NCI-H69 (cell line): ENCODE measurements around the gene LYVE1.
"Not testable (repeated sequence)": the region's sequence is repeated elsewhere in the genome, so short reads cannot be mapped to it uniquely, and the experiment has no call there.

Experiments
- DNase-seq: peaks from one replicate; lab custom pipeline; 2025; lab: John Stamatoyannopoulos, UW

The LYVE1 gene

GRCh38 chr11:10568486-10568941 is at the start of gene LYVE1:
Gene LYVE1 (minus strand): TSS chr11:10568665. CDS start chr11:10568532, 133 bp downstream.
- DNase-seq, result no peak

- no peak for DNase-seq
Measured at GRCh38 chr11:10617551-10617950, 49.1 kb upstream of the LYVE1 start.

- DNase-seq, result no peak
Measured at GRCh38 chr11:10611979-10612862, 43.8 kb upstream of the LYVE1 start.

- DNase-seq, result no peak
Measured at GRCh38 chr11:10609636-10610035, 41.2 kb upstream of the LYVE1 start.

- no peak for DNase-seq
Measured at GRCh38 chr11:10608584-10608983, 40.1 kb upstream of the LYVE1 start.

- DNase-seq, result no peak
Measured at GRCh38 chr11:10607462-10608132, 39.1 kb upstream of the LYVE1 start.

GRCh38 chr11:10606536-10607208 is 38.2 kb upstream of the LYVE1 start:
- DNase-seq, result no peak

GRCh38 chr11:10605941-10606381 is 37.5 kb upstream of the LYVE1 start:
- no peak for DNase-seq

GRCh38 chr11:10604798-10605197 is 36.3 kb upstream of the LYVE1 start:
- no peak for DNase-seq

GRCh38 chr11:10604340-10604748 is 35.9 kb upstream of the LYVE1 start:
- DNase-seq, result no peak

- DNase-seq, result no peak
Measured at GRCh38 chr11:10603721-10604297, 35.3 kb upstream of the LYVE1 start.

GRCh38 chr11:10602945-10603344 is 34.5 kb upstream of the LYVE1 start:
- DNase-seq, result no peak

GRCh38 chr11:10602366-10602765 is 33.9 kb upstream of the LYVE1 start:
- DNase-seq, result no peak

- DNase-seq, result no peak
Measured at GRCh38 chr11:10601837-10602236, 33.4 kb upstream of the LYVE1 start.

GRCh38 chr11:10600570-10601248 is 32.2 kb upstream of the LYVE1 start:
- peak; percentile 27 for DNase-seq

- no peak for DNase-seq
Measured at GRCh38 chr11:10599388-10600175, 31.1 kb upstream of the LYVE1 start.

GRCh38 chr11:10598816-10599215 is 30.4 kb upstream of the LYVE1 start:
- no peak for DNase-seq

- no peak for DNase-seq
Measured at GRCh38 chr11:10597877-10598351, 29.4 kb upstream of the LYVE1 start.

GRCh38 chr11:10595840-10596239 is 27.4 kb upstream of the LYVE1 start:
- not testable (repeated sequence) for DNase-seq

GRCh38 chr11:10594407-10594806 is 25.9 kb upstream of the LYVE1 start:
- DNase-seq, result no peak

GRCh38 chr11:10592331-10592730 is 23.9 kb upstream of the LYVE1 start:
- no peak for DNase-seq
